GM12878 (cell line): ENCODE measurements around the gene CASP8. TPM values are rescaled to one million over a fixed set of nuclear protein-coding genes. Genes with fewer than 3 reads are reported as not detected.

Source experiments
- ATAC-seq: fragments of 200-7000 bp; cut with Tn5 transposase; 3 replicates; pipeline ENCODE4 v1.9.1; 2020; ENCODE audit warnings: mild to moderate bottlenecking, moderate library complexity
- BruUV-seq: library from RNA; stranded (reverse); fragments of 400-500 nt; replicated peaks from 2 replicates; lab custom pipeline; 2021; lab: Mats Ljungman, UMichigan
- CTCF ChIA-PET: fragments of 300-600 bp; sonication (Branson Sonifier 250); formaldehyde crosslinking; extraction: SDS; loops from one replicate; lab custom pipeline; 2021; ENCODE audit warnings: inconsistent platforms; lab: Yijun Ruan, JAX
- POLR2A ChIA-PET: fragments of 350-600 bp; formaldehyde crosslinking; extraction: SDS; loops from one replicate; lab custom pipeline; 2021; ENCODE audit warnings: inconsistent platforms; lab: Charles Lee
- RAD21 ChIA-PET: fragments of 300-600 bp; sonication (Branson Sonifier 250); formaldehyde crosslinking; loops from one replicate; lab custom pipeline; 2023; ENCODE audit warnings: antibody characterized with exemption; ENCODE audit not compliant: unreplicated experiment; lab: Charles Lee
- SMC1A ChIA-PET: fragments of 300-600 bp; sonication (Branson Sonifier 250); formaldehyde crosslinking; loops from one replicate; lab custom pipeline; 2023; ENCODE audit not compliant: unreplicated experiment, uncharacterized antibody; lab: Charles Lee
- DNase-seq: peaks from one replicate; pipeline ENCODE4 v3.0.0-alpha.2; 2011; ENCODE audit warnings: low read depth, low spot score
- FAIRE-seq: peaks from 3 replicates; lab custom pipeline; 2011; peaks lifted over from hg19 to GRCh38; lab: Jason Lieb, UNC
- H2AFZ ChIP-seq: 2 replicates; pipeline ENCODE4 v1.6.0; 2011; ENCODE audit warnings: low read depth, low read length, control low read depth; ENCODE audit not compliant: control insufficient read depth
- H3K27ac ChIP-seq: 2 replicates; pipeline ENCODE4 v1.5.1; 2011; ENCODE audit warnings: control low read depth; ENCODE audit not compliant: control insufficient read depth, insufficient read depth
- H3K27me3 ChIP-seq, 2 experiments: replicated peaks in 1 of 2; 2 replicates each; pipeline versions ENCODE4 v1.6.0 to v1.6.1; 2011; ENCODE audit warnings: low read length in 1 of 2; ENCODE audit not compliant: control insufficient read depth in 2 of 2, insufficient read depth in 2 of 2
- H3K36me3 ChIP-seq, 2 experiments: 2 replicates each; pipeline ENCODE4 v1.5.1; 2011; ENCODE audit warnings: low read length in 1 of 2; ENCODE audit not compliant: control insufficient read depth in 2 of 2, insufficient read depth in 2 of 2
- H3K4me1 ChIP-seq: 2 replicates; pipeline ENCODE4 v1.6.1; 2011; ENCODE audit warnings: mild to moderate bottlenecking, low read length, moderate library complexity, mixed read lengths; ENCODE audit not compliant: control insufficient read depth, insufficient read depth
- H3K4me2 ChIP-seq: 2 replicates; pipeline ENCODE4 v1.6.0; 2011; ENCODE audit warnings: control low read depth; ENCODE audit not compliant: control insufficient read depth, insufficient read depth
- H3K4me3 ChIP-seq: fragments of 200-600 bp; sonication (generic); 2 replicates; pipeline ENCODE4 v1.5.1; 2016
- H3K79me2 ChIP-seq: 2 replicates; pipeline ENCODE4 v1.6.0; 2011; ENCODE audit warnings: low read length; ENCODE audit not compliant: control insufficient read depth, insufficient read depth
- H3K9ac ChIP-seq: 2 replicates; pipeline ENCODE4 v1.8.0; 2011; ENCODE audit warnings: low read length, control low read depth, mixed read lengths; ENCODE audit not compliant: control insufficient read depth, insufficient read depth
- H3K9me3 ChIP-seq: replicated peaks from 3 replicates; pipeline ENCODE4 v1.5.1; 2011; ENCODE audit warnings: mild to moderate bottlenecking, low read length; ENCODE audit not compliant: control insufficient read depth, insufficient read depth
- H4K20me1 ChIP-seq: 2 replicates; pipeline ENCODE4 v1.6.0; 2011; ENCODE audit not compliant: control insufficient read depth, insufficient read depth
- CBX5 ChIP-seq: sonication (generic); IDR thresholded peaks from 2 replicates; pipeline ENCODE4 v1.6.1; 2016; ENCODE audit warnings: low read depth, moderate library complexity, mild to moderate bottlenecking, inconsistent platforms
- HDAC2 ChIP-seq: fragments of 200-600 bp; sonication (generic); IDR thresholded peaks from 2 replicates; pipeline ENCODE4 v1.6.1; 2017
- IKZF2 ChIP-seq, 2 experiments: fragments of 450-650 bp; IDR thresholded peaks; 2 replicates each; pipeline ENCODE4 v1.6.1; 2017; ENCODE audit warnings: mild to moderate bottlenecking in 2 of 2, moderate library complexity in 2 of 2
- MTA3 ChIP-seq: IDR thresholded peaks from 2 replicates; pipeline ENCODE4 v1.6.1; 2012; ENCODE audit warnings: low read length, inconsistent platforms, borderline replicate concordance
- NRF1 ChIP-seq: conservative IDR thresholded peaks from 2 replicates; pipeline ENCODE4 v1.6.1; 2011; ENCODE audit warnings: mild to moderate bottlenecking, low read depth, low read length, improper control_type of control experiment
- REST ChIP-seq: IDR thresholded peaks from 2 replicates; pipeline ENCODE4 v1.6.1; 2012; ENCODE audit warnings: mild to moderate bottlenecking, low read depth, low read length
- SMC3 ChIP-seq: IDR thresholded peaks from 2 replicates; pipeline ENCODE4 v1.6.1; 2011; ENCODE audit warnings: low read length, improper control_type of control experiment, borderline replicate concordance
- YY1 ChIP-seq: IDR thresholded peaks from 2 replicates; pipeline ENCODE4 v1.6.1; 2011; ENCODE audit warnings: low read depth, mild to moderate bottlenecking, low read length
- WGBS: methylation state at CpG from one replicate; pipeline ENCODE4 v1.1.6; 2016; ENCODE audit warnings: low lambda C conversion rate; ENCODE audit not compliant: insufficient replicate concordance, insufficient coverage; ENCODE audit errors: missing lambda C conversion rate; 5-methylcytosine and 5-hydroxymethylcytosine counted together
- in situ Hi-C: fragments of 300-500 bp; cut with MboI; formaldehyde crosslinking; loops from 9 replicates; pipeline ENCODE4 v1.14.3; 2018; ENCODE audit warnings: mixed read lengths
- intact Hi-C: fragments of 100-400 bp; cut with micrococcal nuclease; formaldehyde crosslinking; loops from one replicate; pipeline ENCODE4 v1.14.2; 2022; ENCODE audit not compliant: unreplicated experiment
- polyA plus RNA-seq, 11 experiments: library from polyadenylated mRNA; depleted of rRNA in 4 of 11; unstranded in 6 of 11; stranded (reverse) in 5 of 11; fragments of >200 nt; fragmentation: Nextera tagmentation in 4 of 11; fragmentation: Illumina TruSeq in 1 of 11; extraction: Ambion mirVana in 4 of 11; extraction: Trizol in 1 of 11; gene quantifications; 1 replicate in 1 of 11; 2 replicates in 10 of 11; pipeline versions ENCODE4 v1.2.1 to v1.2.3, GENCODE V29; 2011 to 2016; ENCODE audit warnings: inconsistent platforms in 2 of 11, missing spikeins in 2 of 11, low read depth in 1 of 11
- total RNA-seq, 4 experiments: library from RNA; depleted of rRNA in 3 of 4; stranded (reverse); fragments of >200 nt in 3 of 4; fragmentation: Illumina TruSeq in 1 of 4; extraction: Trizol in 1 of 4; gene quantifications; 2 replicates each; pipeline versions ENCODE4 v1.2.1 to v1.2.3, GENCODE V29; 2013 to 2021

CASP8 gene
- total and polyA plus RNA-seq, 10 of the 15 experiments (the other 5 are each of a cell fraction or from before 2014, with no cell fraction given), result 18.6 to 54.1 (median 39.9) TPM

- TF ChIP-seq REST (no peak), YY1 (no peak), HDAC2 (no peak), SMC3 (no peak)
- TF ChIP-seq, all 136 proteins: peak for 0
Measured at GRCh38 chr2:201255408-201256033, 4.8 kb upstream of the CASP8 start (continued).

GRCh38 chr2:201256082-201256481 is 4.3 kb upstream of the CASP8 start:
- Histone ChIP-seq H3K4me3 (no peak overlapping the region), H2AFZ (no peak overlapping the region), H3K27ac (no peak overlapping the region), H3K79me2 (peaks cover 8% of the 10 kb centered on the region), H3K9ac (no peak overlapping the region), H3K4me2 (no peak overlapping the region), H3K36me3 (no peaks in the 10 kb centered on the region; a peak in 2 of 4 replicates), H4K20me1 (no peaks in the 10 kb centered on the region), H3K27me3 (no peaks in the 10 kb centered on the region), H3K4me1 (peaks cover 41% of the 10 kb centered on the region), H3K9me3 (no peaks in the 10 kb centered on the region; the same call in 2 of the 3 replicates)
- ATAC-seq, result no peak
- no peak for DNase-seq
- TF ChIP-seq MTA3, result no peak
- no peak for TF ChIP-seq IKZF2 (IDR thresholded peaks at IDR 0.05)
- TF ChIP-seq CBX5, result no peak
- TF ChIP-seq NRF1, result no peak
- BruUV-seq, result no TSS peak
- RAD21 ChIA-PET, result interaction anchor here (1.3 to 4.4 kb wide), 3 partner anchors 8 to 23 kb away, joined by 4 to 33 read pairs (median 25); no protein-coding TSS in a partner anchor
- 100% methylated on average over 3 of the region's 3 CpGs for WGBS
- in situ Hi-C loops (no loop called here), intact Hi-C loops (loop anchor here (5.0 kb wide), 1 partner anchor 196 kb away; the partner anchor contains the start of genes STRADB and TRAK2)
- POLR2A ChIA-PET, result interaction anchor here (0.8 to 1.5 kb wide), 3 partner anchors 9 to 130 kb away, joined by 3 to 4 read pairs (median 3); no protein-coding TSS in a partner anchor
- no peak for FAIRE-seq
- CTCF ChIA-PET, result interaction anchor here (1.1 to 6.6 kb wide), 2 partner anchors 9 to 23 kb away, joined by 3 to 34 read pairs; no protein-coding TSS in a partner anchor
- SMC1A ChIA-PET, result interaction anchor here (0.9 to 10.5 kb wide), 6 partner anchors 9 to 23 kb away, joined by 4 to 87 read pairs (median 4); no protein-coding TSS in a partner anchor
